ENCODE data around the gene TFAP2E. TPM values are rescaled to one million over a fixed set of nuclear protein-coding genes. Genes with fewer than 3 reads are reported as not detected.

Gene TFAP2E
- total RNA-seq, 2 experiments from 2014 or later = 0.53 to 0.58 TPM

- Mint-ChIP-seq H3K4me3 (no peak overlapping the region), H3K27ac (no peak overlapping the region), H3K4me1 (no peaks in the 10 kb centered on the region), H3K36me3 (ENCODE audit: low read depth) (peaks cover 29% of the 10 kb centered on the region), H3K9me3 (ENCODE audit: low read depth) (no peaks in the 10 kb centered on the region), H3K27me3 (no peaks in the 10 kb centered on the region)
- intact Hi-C loops (cut with DNase I, micrococcal nuclease) = no loop called here
- DNase-seq (no peak), ATAC-seq (no peak)
- ChIA-PET CTCF (interaction anchor here (0.7 kb wide), 2 partner anchors 30 to 228 kb away, joined by 3 to 4 read pairs; no protein-coding TSS in a partner anchor), POLR2A (no interaction called here)
Measured at GRCh38 chr1:35622510-35623178, 49.5 kb downstream of the TFAP2E start.

- no peak overlapping the region for H3K4me3 Mint-ChIP-seq
- H3K36me3 Mint-ChIP-seq (ENCODE audit: low read depth) = peaks cover 28% of the 10 kb centered on the region
Measured at GRCh38 chr1:35623832-35624231, 50.7 kb downstream of the TFAP2E start.

DNA sequence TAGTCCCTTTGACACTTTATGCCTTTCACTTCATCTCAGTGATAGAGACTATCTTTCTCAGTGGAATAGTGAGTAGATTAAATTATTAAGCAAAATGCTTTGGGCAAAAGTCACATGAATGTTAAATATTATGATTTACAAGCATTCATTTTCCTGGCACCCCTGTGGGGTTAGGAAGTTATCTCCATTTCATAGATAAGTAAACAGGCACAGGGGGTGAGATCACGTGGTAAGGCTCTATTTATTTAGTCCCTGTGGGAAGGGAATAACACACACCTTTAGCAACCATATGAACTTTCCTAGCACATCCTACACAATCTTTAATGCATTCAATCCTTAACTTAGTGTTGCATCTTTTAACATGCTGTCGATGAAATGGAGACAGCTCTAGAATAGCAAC lies 55.9 kb downstream of the TFAP2E start:
- DNase-seq (no peak), ATAC-seq (no peak)
- H3K27me3 Mint-ChIP-seq = no peaks in the 10 kb centered on the region
- H3K4me3 Mint-ChIP-seq = no peak overlapping the region
- H3K36me3 Mint-ChIP-seq (ENCODE audit: low read depth) = peaks cover 40% of the 10 kb centered on the region
- H3K4me1 Mint-ChIP-seq = no peaks in the 10 kb centered on the region
- ChIA-PET CTCF (no interaction called here), POLR2A (no interaction called here)
- no peak overlapping the region for H3K27ac Mint-ChIP-seq
- H3K9me3 Mint-ChIP-seq (ENCODE audit: low read depth) = no peaks in the 10 kb centered on the region
- intact Hi-C loops (cut with DNase I, micrococcal nuclease) = no loop called here

More at GRCh38 chr1:35623832-35624231, 50.7 kb downstream of the TFAP2E start:
- H3K4me1 Mint-ChIP-seq = no peaks in the 10 kb centered on the region
- POLR2A ChIA-PET = no interaction called here
- H3K27ac Mint-ChIP-seq = no peak overlapping the region
- no peaks in the 10 kb centered on the region for H3K9me3 Mint-ChIP-seq (ENCODE audit: low read depth)
- ATAC-seq (no peak), DNase-seq (no peak)
- intact Hi-C loops (cut with DNase I, micrococcal nuclease) = no loop called here
- H3K27me3 Mint-ChIP-seq = no peaks in the 10 kb centered on the region
- CTCF ChIA-PET = no interaction called here

DNA sequence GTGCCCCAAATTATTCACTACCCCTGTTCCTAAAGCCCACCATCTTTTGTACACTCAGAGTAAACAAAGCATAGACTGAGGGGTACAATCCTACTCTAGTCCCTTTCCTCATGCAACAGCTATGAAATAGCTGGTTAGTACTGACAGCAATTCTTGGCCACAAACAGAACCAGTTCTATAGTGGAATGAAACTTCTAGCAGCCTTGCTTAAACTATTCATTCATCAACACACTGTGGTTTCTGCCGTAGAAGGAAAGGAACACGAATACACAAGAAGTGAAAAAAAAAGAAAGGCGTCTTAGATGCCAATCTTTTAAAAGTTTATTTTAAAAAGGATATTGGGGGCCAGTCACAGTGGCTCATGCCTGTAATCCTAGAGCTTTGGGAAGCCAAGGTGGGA lies 58.3 kb downstream of the TFAP2E start:
- DNase-seq (no peak), ATAC-seq (no peak)
- H3K36me3 Mint-ChIP-seq (ENCODE audit: low read depth) = peaks cover 48% of the 10 kb centered on the region
- intact Hi-C loops (cut with DNase I, micrococcal nuclease) = no loop called here
- POLR2A ChIA-PET = no interaction called here
- H3K27ac Mint-ChIP-seq = no peak overlapping the region
- no peaks in the 10 kb centered on the region for H3K27me3 Mint-ChIP-seq
- no peaks in the 10 kb centered on the region for H3K4me1 Mint-ChIP-seq
- H3K9me3 Mint-ChIP-seq (ENCODE audit: low read depth) = no peaks in the 10 kb centered on the region
- no peak overlapping the region for H3K4me3 Mint-ChIP-seq
- CTCF ChIA-PET = no interaction called here

DNA sequence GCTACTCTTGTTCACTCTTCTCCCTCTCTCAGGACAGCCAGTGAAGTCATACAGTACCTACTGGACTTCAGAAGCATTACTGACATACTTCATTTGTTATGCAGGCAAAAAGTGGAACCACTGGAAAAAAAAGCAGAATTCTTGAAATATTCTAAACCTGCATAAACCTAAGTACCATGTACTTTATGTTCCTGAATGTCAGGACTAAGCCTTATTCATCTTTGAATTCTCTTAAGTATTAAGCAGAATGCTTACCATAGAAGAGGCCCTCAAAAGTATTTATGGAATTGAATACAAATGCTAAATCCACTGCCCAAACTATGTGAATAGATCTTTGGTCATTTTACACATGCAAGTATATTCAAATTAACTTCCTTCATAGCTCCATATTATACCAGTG lies 60.4 kb downstream of the TFAP2E start:
- ChIA-PET CTCF (interaction anchor here (0.5 to 0.6 kb wide), 3 partner anchors 75 to 452 kb away, joined by 3 to 4 read pairs (median 3); no protein-coding TSS in a partner anchor), POLR2A (interaction anchor here (0.7 kb wide), 1 partner anchor 82 kb away, joined by 3 read pairs; no protein-coding TSS in a partner anchor)
- peaks cover 47% of the 10 kb centered on the region for H3K36me3 Mint-ChIP-seq (ENCODE audit: low read depth)
- ATAC-seq (no peak), DNase-seq (no peak)
- no peak overlapping the region for H3K27ac Mint-ChIP-seq
- intact Hi-C loops (cut with DNase I, micrococcal nuclease) = no loop called here
- peaks cover 12% of the 10 kb centered on the region for H3K4me1 Mint-ChIP-seq
- H3K9me3 Mint-ChIP-seq (ENCODE audit: low read depth) = no peaks in the 10 kb centered on the region
- no peaks in the 10 kb centered on the region for H3K27me3 Mint-ChIP-seq
- H3K4me3 Mint-ChIP-seq = no peak overlapping the region

GRCh38 chr1:35637401-35637809 lies 64.3 kb downstream of the TFAP2E start:
- ChIA-PET CTCF (interaction anchor here (0.8 to 1.9 kb wide), 5 partner anchors 9 to 69 kb away, joined by 3 to 5 read pairs (median 4); no protein-coding TSS in a partner anchor), POLR2A (interaction anchor here (0.6 to 0.8 kb wide), 2 partner anchors 78 to 130 kb away, joined by 3 read pairs; no protein-coding TSS in a partner anchor)
- ATAC-seq (no peak), DNase-seq (no peak)
- Mint-ChIP-seq H3K27me3 (no peaks in the 10 kb centered on the region), H3K4me1 (peaks cover 26% of the 10 kb centered on the region), H3K4me3 (peak overlapping the region; percentile 68), H3K27ac (peak overlapping the region; percentile 94), H3K36me3 (ENCODE audit: low read depth) (peaks cover 23% of the 10 kb centered on the region), H3K9me3 (ENCODE audit: low read depth) (no peaks in the 10 kb centered on the region)
- intact Hi-C loops (cut with DNase I, micrococcal nuclease) = loop anchor here in 1 of 2 experiments (5.0 kb wide), 1 partner anchor 40 kb away; no protein-coding TSS in a partner anchor

- ATAC-seq = no peak
- H3K4me1 Mint-ChIP-seq = peaks cover 26% of the 10 kb centered on the region
- H3K4me3 Mint-ChIP-seq = peak overlapping the region; percentile 100
- H3K27ac Mint-ChIP-seq = peak overlapping the region; percentile 100
- intact Hi-C loops (cut with DNase I, micrococcal nuclease) = loop anchor here (1.0 to 10.0 kb wide), 13 partner anchors 63 to 786 kb away; partner anchors contain the start of genes CLSPN (in 2 of the 2), KIAA0319L (in 2 of the 2), NCDN (in 2 of the 2) and AGO1 (in 1 of the 2)
- ChIA-PET POLR2A (no interaction called here), CTCF (interaction anchor here (1.5 kb wide), 1 partner anchor 72 kb away, joined by 5 read pairs; no protein-coding TSS in a partner anchor)
- H3K27me3 Mint-ChIP-seq = peaks cover 11% of the 10 kb centered on the region
- peaks cover 19% of the 10 kb centered on the region for H3K36me3 Mint-ChIP-seq (ENCODE audit: low read depth)
- no peak for DNase-seq
- no peaks in the 10 kb centered on the region for H3K9me3 Mint-ChIP-seq (ENCODE audit: low read depth)
Measured at GRCh38 chr1:35640380-35641232, 67.5 kb downstream of the TFAP2E start.

DNA sequence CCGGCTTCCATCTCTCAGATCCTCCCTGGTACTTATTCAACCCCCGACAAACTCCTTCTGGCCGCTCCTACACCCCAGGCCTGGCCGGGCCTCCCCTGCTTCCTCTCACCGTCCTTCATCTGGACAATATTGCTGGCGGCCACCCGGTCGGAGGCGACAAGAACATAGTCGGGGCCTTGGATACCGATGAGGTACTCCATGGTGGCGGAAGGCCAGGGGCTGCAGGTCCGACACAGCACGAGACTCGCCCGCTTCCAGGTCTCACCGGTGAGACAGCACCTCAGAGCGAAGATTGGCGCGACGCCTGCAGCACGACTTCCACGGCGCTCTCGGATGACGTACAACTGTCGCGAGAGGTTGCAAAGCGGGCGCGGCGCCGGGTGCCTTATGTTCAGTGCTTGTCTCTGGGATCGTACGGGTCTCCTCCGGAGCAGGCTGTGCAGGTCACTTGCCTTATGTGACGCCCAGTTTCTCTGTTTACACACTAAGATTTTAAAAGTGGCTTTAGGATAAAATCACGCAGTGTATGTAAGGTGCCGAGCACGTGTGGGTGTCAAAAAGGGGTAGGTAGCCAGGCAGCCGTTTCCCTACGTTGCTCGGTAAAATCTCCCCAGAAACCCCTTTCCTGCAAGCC lies 68.2 kb downstream of the TFAP2E start, which contains the start of gene PSMB2:
PSMB2 (minus strand) TSS at position 294 of the 634 bp plus-strand sequence; CDS start at position 200, 94 bp downstream.
- POLR2A ChIA-PET = no interaction called here
- CTCF ChIA-PET = interaction anchor here (1.5 kb wide), 1 partner anchor 73 kb away, joined by 5 read pairs; no protein-coding TSS in a partner anchor
- H3K27me3 Mint-ChIP-seq = peaks cover 18% of the 10 kb centered on the region
- peaks cover 26% of the 10 kb centered on the region for H3K4me1 Mint-ChIP-seq
- intact Hi-C loops (cut with DNase I, micrococcal nuclease) = loop anchor here (1.0 to 10.0 kb wide), 13 partner anchors 64 to 787 kb away; partner anchors contain the start of genes CLSPN (in 2 of the 2), KIAA0319L (in 2 of the 2), NCDN (in 2 of the 2) and AGO1 (in 1 of the 2)
- peaks cover 13% of the 10 kb centered on the region for H3K36me3 Mint-ChIP-seq (ENCODE audit: low read depth)
- DNase-seq = peak; percentile 99
- no peaks in the 10 kb centered on the region for H3K9me3 Mint-ChIP-seq (ENCODE audit: low read depth)
- peak within 1 kb of the TSS; percentile 100 for H3K4me3 Mint-ChIP-seq
- peak; percentile 92 for ATAC-seq
- peak within 1 kb of the TSS; percentile 100 for H3K27ac Mint-ChIP-seq

GRCh38 chr1:35642471-35642955 lies 69.4 kb downstream of the TFAP2E start:
- ChIA-PET POLR2A (interaction anchor here (0.6 kb wide), 1 partner anchor 44 kb away, joined by 3 read pairs; no protein-coding TSS in a partner anchor), CTCF (interaction anchor here (0.7 kb wide), 1 partner anchor 73 kb away, joined by 4 read pairs; no protein-coding TSS in a partner anchor)
- Mint-ChIP-seq H3K27ac (peak overlapping the region; percentile 100), H3K36me3 (ENCODE audit: low read depth) (peaks cover 9% of the 10 kb centered on the region), H3K27me3 (peaks cover 22% of the 10 kb centered on the region), H3K4me3 (peak overlapping the region; percentile 100), H3K9me3 (ENCODE audit: low read depth) (no peaks in the 10 kb centered on the region), H3K4me1 (peaks cover 24% of the 10 kb centered on the region)
- intact Hi-C loops (cut with DNase I, micrococcal nuclease) = loop anchor here (1.0 to 10.0 kb wide), 8 partner anchors 85 to 788 kb away; partner anchors contain the start of genes AGO3 (in 1 of the 2), CLSPN (in 1 of the 2), KIAA0319L (in 1 of the 2) and NCDN (in 1 of the 2)
- ATAC-seq = no peak
- DNase-seq = peak; percentile 43

DNA sequence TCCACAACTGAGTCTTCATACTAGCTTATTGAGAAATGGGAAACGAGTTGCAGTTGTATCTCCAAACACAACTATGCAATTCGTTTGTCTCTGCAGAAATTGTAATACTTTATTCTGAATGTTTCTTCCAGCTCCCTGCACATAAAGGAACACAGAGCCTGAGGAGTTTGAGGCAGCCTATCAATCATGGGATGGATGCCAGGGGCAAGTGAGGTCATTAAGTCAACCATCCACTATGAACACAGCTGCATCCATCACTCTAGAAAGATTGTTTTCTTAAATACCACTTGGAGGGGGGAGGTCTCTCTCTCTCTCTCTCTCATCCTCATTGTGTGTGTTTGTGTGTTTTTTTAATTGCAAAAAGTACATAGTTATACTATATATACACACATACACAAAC lies 71.1 kb downstream of the TFAP2E start:
- POLR2A ChIA-PET = no interaction called here
- intact Hi-C loops (cut with DNase I, micrococcal nuclease) = loop anchor here (5.0 to 10.0 kb wide), 6 partner anchors 87 to 789 kb away; partner anchors contain the start of genes AGO3 (in 1 of the 2), CLSPN (in 1 of the 2), KIAA0319L (in 1 of the 2) and NCDN (in 1 of the 2)
- Mint-ChIP-seq H3K4me1 (peaks cover 11% of the 10 kb centered on the region), H3K9me3 (ENCODE audit: low read depth) (no peaks in the 10 kb centered on the region), H3K27ac (no peak overlapping the region), H3K27me3 (peaks cover 22% of the 10 kb centered on the region), H3K36me3 (ENCODE audit: low read depth) (peaks cover 3% of the 10 kb centered on the region), H3K4me3 (no peak overlapping the region)
- DNase-seq (no peak), ATAC-seq (no peak)
- CTCF ChIA-PET = interaction anchor here (1.4 kb wide), 1 partner anchor 201 kb away, joined by 3 read pairs; no protein-coding TSS in a partner anchor

All from activated CD4-positive, alpha-beta T cell treated with anti-CD3 and anti-CD28 coated beads for 36 hours (primary cell).